ENCODE measurements around the gene IRS4.

IRS4 gene

GRCh38 chrX:108701633-108702032 is 34.7 kb downstream of the IRS4 start:
- no peak for DNase-seq
- Mint-ChIP-seq H3K4me1 (no peaks in the 10 kb centered on the region), H3K27ac (no peak overlapping the region), H3K9me3 (no peaks in the 10 kb centered on the region), H3K4me3 (no peak overlapping the region), H3K27me3 (no peaks in the 10 kb centered on the region)
- no peak for ATAC-seq

- no peak for ATAC-seq
- no peaks in the 10 kb centered on the region for H3K9me3 Mint-ChIP-seq
- DNase-seq = no peak
- no peaks in the 10 kb centered on the region for H3K4me1 Mint-ChIP-seq
- no peak overlapping the region for H3K4me3 Mint-ChIP-seq
- no peaks in the 10 kb centered on the region for H3K27me3 Mint-ChIP-seq
- H3K27ac Mint-ChIP-seq = no peak overlapping the region
Measured at GRCh38 chrX:108699368-108699767, 37.0 kb downstream of the IRS4 start.

GRCh38 chrX:108696690-108697089 is 39.7 kb downstream of the IRS4 start:
- no peak for DNase-seq
- no peak for ATAC-seq
- Mint-ChIP-seq H3K27ac (no peak overlapping the region), H3K27me3 (no peaks in the 10 kb centered on the region), H3K9me3 (no peaks in the 10 kb centered on the region), H3K4me1 (no peaks in the 10 kb centered on the region), H3K4me3 (no peak overlapping the region)

Measured in stimulated activated naive CD8-positive, alpha-beta T cell treated with anti-CD3 and anti-CD28 coated beads, Interleukin-15, amount 100 ng/mL, for 72 hours (primary cell).